Lower lobe of right lung (tissue), 2 donors: ENCODE measurements around the gene CAMK2G. TPM values are rescaled to one million over a fixed set of nuclear protein-coding genes. Genes with fewer than 3 reads are reported as not detected.

ENCODE experiments used
- ATAC-seq, 2 donors: fragments of 200-7000 bp; cut with Tn5 transposase; one replicate each; pipeline ENCODE4 v1.9.1; 2020 to 2022; ENCODE audit warnings: mild to moderate bottlenecking in 2 of 2, moderate library complexity in 2 of 2
- DNase-seq: peaks from one replicate; pipeline ENCODE4 v3.0.0-alpha.2; 2020
- H3K27ac ChIP-seq: fragments of 200-600 bp; one replicate; pipeline ENCODE4 v1.8.0; 2022
- H3K27me3 ChIP-seq: fragments of 200-600 bp; one replicate; pipeline ENCODE4 v1.8.0; 2022; ENCODE audit warnings: low read depth
- H3K36me3 ChIP-seq: fragments of 200-600 bp; one replicate; pipeline ENCODE4 v1.8.0; 2022; ENCODE audit warnings: mild to moderate bottlenecking
- H3K4me1 ChIP-seq: fragments of 200-600 bp; one replicate; pipeline ENCODE4 v1.8.0; 2022
- H3K4me3 ChIP-seq: fragments of 200-600 bp; one replicate; pipeline ENCODE4 v1.8.0; 2022; ENCODE audit warnings: mild to moderate bottlenecking
- H3K9me3 ChIP-seq: fragments of 200-600 bp; one replicate; pipeline ENCODE4 v1.8.0; 2022
- intact Hi-C: fragments of 100-400 bp; cut with DNase I; formaldehyde crosslinking; loops from one replicate; pipeline ENCODE4 v1.11.0; 2022
- total RNA-seq: library from RNA; stranded (reverse); fragmentation: NEBNext Ultra II Directional; extraction: Animal tissue kit (Norgen Biotek cat#: 25700); gene quantifications from one replicate; pipeline ENCODE4 v1.2.1, GENCODE V29; 2021
- TF ChIP-seq, protein P1 (sequence below): fragments of 200-600 bp; IDR thresholded peaks from one replicate; pipeline ENCODE4 v1.8.0; 2022; ENCODE audit warnings: antibody characterized with exemption, mild to moderate bottlenecking
- donor health status: DM: no; HTN: yes; CAD: no; lungs with severe emphysema.

Gene CAMK2G
- total RNA-seq, 1 donor from 2014 or later, result 38.4 TPM

DNA sequence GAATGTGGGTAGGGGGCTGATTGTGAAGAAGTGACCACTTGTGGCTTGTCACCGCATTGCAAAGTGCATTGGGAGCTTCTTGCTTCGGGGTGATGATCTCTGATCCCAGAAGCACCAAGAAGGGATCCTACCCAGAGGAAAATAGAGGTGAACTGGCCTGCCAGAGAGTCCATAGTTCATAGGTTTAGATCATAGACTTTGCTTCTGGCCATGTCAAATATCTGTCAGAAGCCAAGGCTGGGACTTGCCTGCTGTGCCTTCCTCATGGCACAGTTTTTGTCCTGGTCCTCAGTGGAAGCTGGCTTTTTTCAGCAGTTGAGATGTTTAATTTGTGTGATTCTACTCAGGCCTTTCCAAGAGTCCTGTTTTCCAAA is 87.9 kb downstream of the CAMK2G start:
- H3K27ac ChIP-seq, result peak overlapping the region; percentile 90
- no peak for DNase-seq
- H3K36me3 ChIP-seq, result peaks cover 40% of the 10 kb centered on the region
- H3K4me1 ChIP-seq, result peaks cover 44% of the 10 kb centered on the region
- intact Hi-C loops, result no loop called here
- no peaks in the 10 kb centered on the region for H3K27me3 ChIP-seq
- H3K9me3 ChIP-seq, result no peaks in the 10 kb centered on the region
- ATAC-seq, result no peak
- TF ChIP-seq, protein P1, sequence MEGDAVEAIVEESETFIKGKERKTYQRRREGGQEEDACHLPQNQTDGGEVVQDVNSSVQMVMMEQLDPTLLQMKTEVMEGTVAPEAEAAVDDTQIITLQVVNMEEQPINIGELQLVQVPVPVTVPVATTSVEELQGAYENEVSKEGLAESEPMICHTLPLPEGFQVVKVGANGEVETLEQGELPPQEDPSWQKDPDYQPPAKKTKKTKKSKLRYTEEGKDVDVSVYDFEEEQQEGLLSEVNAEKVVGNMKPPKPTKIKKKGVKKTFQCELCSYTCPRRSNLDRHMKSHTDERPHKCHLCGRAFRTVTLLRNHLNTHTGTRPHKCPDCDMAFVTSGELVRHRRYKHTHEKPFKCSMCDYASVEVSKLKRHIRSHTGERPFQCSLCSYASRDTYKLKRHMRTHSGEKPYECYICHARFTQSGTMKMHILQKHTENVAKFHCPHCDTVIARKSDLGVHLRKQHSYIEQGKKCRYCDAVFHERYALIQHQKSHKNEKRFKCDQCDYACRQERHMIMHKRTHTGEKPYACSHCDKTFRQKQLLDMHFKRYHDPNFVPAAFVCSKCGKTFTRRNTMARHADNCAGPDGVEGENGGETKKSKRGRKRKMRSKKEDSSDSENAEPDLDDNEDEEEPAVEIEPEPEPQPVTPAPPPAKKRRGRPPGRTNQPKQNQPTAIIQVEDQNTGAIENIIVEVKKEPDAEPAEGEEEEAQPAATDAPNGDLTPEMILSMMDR, result no peak
- peak overlapping the region; percentile 67 for H3K4me3 ChIP-seq

GRCh38 chr10:73785721-73786511 is 88.4 kb downstream of the CAMK2G start:
- intact Hi-C loops, result no loop called here
- Histone ChIP-seq H3K9me3 (no peaks in the 10 kb centered on the region), H3K36me3 (peaks cover 34% of the 10 kb centered on the region), H3K4me3 (peak overlapping the region; percentile 67), H3K27ac (peak overlapping the region; percentile 90), H3K4me1 (peaks cover 48% of the 10 kb centered on the region), H3K27me3 (no peaks in the 10 kb centered on the region)
- DNase-seq, result peak; percentile 73
- TF ChIP-seq, protein P1, result no peak
- ATAC-seq, result peak; percentile 63

DNA sequence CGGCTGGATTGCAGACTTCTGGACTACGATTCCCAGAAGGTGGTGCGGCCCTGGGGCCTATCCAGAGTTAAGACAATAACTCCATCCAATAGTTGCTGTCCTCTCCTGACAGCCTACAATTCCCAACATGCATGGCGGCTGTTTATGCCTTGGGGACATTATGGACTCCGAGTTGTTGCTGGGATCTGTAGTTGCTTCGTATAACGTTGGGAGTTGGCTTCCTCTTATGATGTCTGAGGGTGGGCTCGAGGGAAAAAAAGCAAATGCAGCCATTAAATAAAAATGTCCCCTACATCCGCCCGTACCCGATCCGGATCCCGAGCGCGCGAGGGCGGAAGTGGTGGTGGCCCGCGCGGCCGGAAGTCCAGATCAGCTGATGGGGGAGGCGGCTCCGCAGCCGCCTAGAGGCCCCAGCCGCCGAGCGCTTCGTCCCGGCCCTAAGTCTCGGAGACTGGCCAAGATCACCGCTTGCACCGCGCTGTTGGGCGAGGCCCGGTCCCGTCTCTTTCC is 89.1 kb downstream of the CAMK2G start, which contains the start of gene ZSWIM8:
Gene ZSWIM8, plus strand, starts transcription at position 396 of the 510 bp plus-strand sequence. CDS start 273 bp downstream, outside the sequence.
- intact Hi-C loops, result no loop called here
- Histone ChIP-seq H3K27me3 (no peaks in the 10 kb centered on the region), H3K4me1 (peaks cover 54% of the 10 kb centered on the region), H3K4me3 (peak within 1 kb of the TSS; percentile 67), H3K9me3 (no peaks in the 10 kb centered on the region), H3K36me3 (peaks cover 28% of the 10 kb centered on the region), H3K27ac (peak within 1 kb of the TSS; percentile 90)
- ATAC-seq (peak; percentile 93), DNase-seq (peak; percentile 92)
- TF ChIP-seq, protein P1, result peak; percentile 11

DNA sequence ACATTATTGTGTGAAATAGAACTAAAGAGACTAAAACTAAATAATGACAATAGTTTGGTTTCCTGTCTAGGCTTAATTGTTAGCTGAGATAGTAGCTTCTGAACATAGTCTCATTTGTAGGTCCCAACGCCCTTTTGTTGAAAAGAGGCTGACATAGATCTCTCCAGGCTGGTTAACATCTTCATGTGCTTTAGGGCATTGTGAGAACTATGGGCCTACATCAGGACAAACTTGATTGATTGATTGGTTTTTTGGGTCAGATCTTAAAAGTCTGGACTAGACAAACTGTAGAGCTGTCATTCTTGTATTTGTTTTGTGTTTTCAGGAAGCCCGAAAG is 91.6 kb downstream of the CAMK2G start:
- no peak for DNase-seq
- peak overlapping the region; percentile 92 for H3K27ac ChIP-seq
- H3K27me3 ChIP-seq, result no peaks in the 10 kb centered on the region

DNA sequence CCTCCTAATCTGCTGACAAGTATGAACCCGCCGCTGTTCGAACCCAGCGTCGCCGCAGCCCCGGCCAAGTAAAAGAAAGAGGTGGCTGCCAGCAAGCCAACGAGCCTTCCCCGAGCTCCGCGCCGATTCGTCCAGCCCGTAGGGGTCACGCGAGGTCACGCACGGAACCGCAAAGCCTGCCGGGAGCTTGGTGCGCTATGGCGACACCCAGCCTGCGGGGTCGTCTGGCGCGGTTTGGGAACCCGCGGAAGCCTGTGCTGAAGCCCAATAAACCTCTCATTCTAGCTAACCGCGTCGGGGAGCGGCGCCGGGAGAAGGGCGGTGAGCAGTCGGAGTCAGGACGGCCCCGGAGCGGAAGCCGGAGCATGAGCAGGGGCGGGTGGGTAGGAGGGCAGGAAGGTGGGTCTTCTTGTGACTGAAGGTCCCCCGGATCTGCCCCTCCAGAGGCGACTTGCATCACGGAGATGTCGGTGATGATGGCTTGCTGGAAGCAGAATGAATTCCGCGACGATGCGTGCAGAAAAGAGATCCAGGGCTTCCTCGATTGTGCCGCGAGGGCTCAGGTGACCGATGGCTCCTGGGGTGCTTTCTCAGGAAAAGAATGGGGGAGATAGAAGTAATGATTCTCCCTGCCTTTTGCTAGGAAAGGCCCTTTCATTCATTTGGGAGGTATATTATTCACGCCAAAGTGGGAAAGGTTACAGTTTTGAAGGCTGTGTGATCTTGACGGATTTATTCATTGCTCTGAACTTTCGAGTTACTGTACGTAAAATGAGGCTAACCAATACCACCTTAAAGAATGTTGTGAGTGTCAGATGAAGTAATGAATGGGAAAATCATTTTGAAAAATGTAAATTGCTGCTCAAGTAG is 92.2 kb downstream of the CAMK2G start, which contains the start of gene CHCHD1:
Gene CHCHD1, plus strand, starts transcription at position 170 of the 870 bp plus-strand sequence. Its CDS starts 28 bp downstream, at position 198.
- H3K9me3 ChIP-seq, result no peaks in the 10 kb centered on the region
- H3K4me1 ChIP-seq, result peaks cover 50% of the 10 kb centered on the region
- DNase-seq (peak; percentile 95), ATAC-seq (peak; percentile 84 to 86)
- intact Hi-C loops, result no loop called here
- peak within 1 kb of the TSS; percentile 92 for H3K27ac ChIP-seq
- TF ChIP-seq, protein P1, result no peak
- H3K27me3 ChIP-seq, result no peaks in the 10 kb centered on the region
- peak within 1 kb of the TSS; percentile 95 for H3K4me3 ChIP-seq
- H3K36me3 ChIP-seq, result peaks cover 36% of the 10 kb centered on the region

More for the DNA sequence above, 91.6 kb downstream of the CAMK2G start:
- Histone ChIP-seq H3K4me3 (peak overlapping the region; percentile 95), H3K4me1 (peaks cover 56% of the 10 kb centered on the region), H3K36me3 (peaks cover 32% of the 10 kb centered on the region), H3K9me3 (no peaks in the 10 kb centered on the region)
- ATAC-seq, result no peak
- TF ChIP-seq, protein P1, result no peak
- intact Hi-C loops, result no loop called here
